Hepatocyte (in vitro differentiated cells): Measurements from ENCODE around the gene BAX.

Source experiments
- EZH2 ChIP-seq: fragments of 200-600 bp; sonication (generic); IDR thresholded peaks from 2 replicates; pipeline ENCODE4 v1.6.1; 2016; ENCODE audit warnings: antibody characterized with exemption, mild to moderate bottlenecking, borderline replicate concordance
- EZH2phosphoT487 ChIP-seq: fragments of 200-600 bp; sonication (generic); IDR thresholded peaks from one replicate; pipeline ENCODE4 v1.6.1; 2018; ENCODE audit warnings: antibody characterized with exemption, mild to moderate bottlenecking, low read depth, moderate library complexity; ENCODE audit not compliant: unreplicated experiment, severe bottlenecking
- TF ChIP-seq, protein P1 (sequence below): fragments of 200-600 bp; sonication (generic); IDR thresholded peaks from 2 replicates; pipeline ENCODE4 v1.5.1; 2016; ENCODE audit warnings: antibody characterized with exemption, mild to moderate bottlenecking; ENCODE audit not compliant: poor library complexity

- TF ChIP-seq, protein P1, sequence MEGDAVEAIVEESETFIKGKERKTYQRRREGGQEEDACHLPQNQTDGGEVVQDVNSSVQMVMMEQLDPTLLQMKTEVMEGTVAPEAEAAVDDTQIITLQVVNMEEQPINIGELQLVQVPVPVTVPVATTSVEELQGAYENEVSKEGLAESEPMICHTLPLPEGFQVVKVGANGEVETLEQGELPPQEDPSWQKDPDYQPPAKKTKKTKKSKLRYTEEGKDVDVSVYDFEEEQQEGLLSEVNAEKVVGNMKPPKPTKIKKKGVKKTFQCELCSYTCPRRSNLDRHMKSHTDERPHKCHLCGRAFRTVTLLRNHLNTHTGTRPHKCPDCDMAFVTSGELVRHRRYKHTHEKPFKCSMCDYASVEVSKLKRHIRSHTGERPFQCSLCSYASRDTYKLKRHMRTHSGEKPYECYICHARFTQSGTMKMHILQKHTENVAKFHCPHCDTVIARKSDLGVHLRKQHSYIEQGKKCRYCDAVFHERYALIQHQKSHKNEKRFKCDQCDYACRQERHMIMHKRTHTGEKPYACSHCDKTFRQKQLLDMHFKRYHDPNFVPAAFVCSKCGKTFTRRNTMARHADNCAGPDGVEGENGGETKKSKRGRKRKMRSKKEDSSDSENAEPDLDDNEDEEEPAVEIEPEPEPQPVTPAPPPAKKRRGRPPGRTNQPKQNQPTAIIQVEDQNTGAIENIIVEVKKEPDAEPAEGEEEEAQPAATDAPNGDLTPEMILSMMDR, result no peak
- TF ChIP-seq EZH2 (no peak), EZH2phosphoT487 (no peak)
Measured at GRCh38 chr19:49011194-49011593, 56.5 kb downstream of the BAX start.
